Thoracic aorta (tissue), 2 donors: ENCODE results near the gene SRP68. TPM values are rescaled to one million over a fixed set of nuclear protein-coding genes. Genes with fewer than 3 reads are reported as not detected.

ENCODE experiments used
- ATAC-seq: fragments of 150-250 bp; one replicate; pipeline ENCODE4 v1.8.0; 2017; ENCODE audit warnings: low read depth; ENCODE audit not compliant: insufficient number of reproducible peaks, low FRiP score
- DNase-seq: peaks from one replicate; pipeline ENCODE4 v3.0.0-alpha.2; 2020; ENCODE audit warnings: low spot score
- H3K27ac ChIP-seq, 2 donors: fragments of 200-600 bp; sonication (generic); 1 replicate in 1 of 2; 2 replicates in 1 of 2; pipeline ENCODE4 v1.5.1; 2016; ENCODE audit warnings: mild to moderate bottlenecking in 2 of 2, moderate library complexity in 2 of 2
- H3K27me3 ChIP-seq: fragments of 200-600 bp; sonication (generic); replicated peaks from 2 replicates; pipeline ENCODE4 v1.6.0; 2016; ENCODE audit warnings: mild to moderate bottlenecking; ENCODE audit not compliant: insufficient read depth
- H3K36me3 ChIP-seq: fragments of 200-600 bp; sonication (generic); one replicate; pipeline ENCODE4 v1.5.1; 2016
- H3K4me1 ChIP-seq, 2 donors: fragments of 200-600 bp; sonication (generic); 1 replicate in 1 of 2; 2 replicates in 1 of 2; pipeline versions ENCODE4 v1.5.1 to v1.6.0; 2016; ENCODE audit warnings: low read depth in 2 of 2, mild to moderate bottlenecking in 1 of 2; ENCODE audit not compliant: control insufficient read depth in 1 of 2
- H3K4me3 ChIP-seq: fragments of 200-600 bp; sonication (generic); 2 replicates; pipeline ENCODE4 v1.5.1; 2016; ENCODE audit warnings: mild to moderate bottlenecking
- H3K9me3 ChIP-seq: fragments of 200-600 bp; sonication (generic); 2 replicates; pipeline ENCODE4 v1.5.1; 2016
- total RNA-seq, 2 donors: library from RNA; depleted of rRNA; stranded (reverse); fragments of >200 nt; gene quantifications; one replicate each; pipeline versions ENCODE4 v1.1.0 to v1.2.3, GENCODE V29; 2016
- TF ChIP-seq, protein P1 (sequence below): fragments of 200-600 bp; sonication (generic); IDR thresholded peaks from one replicate; pipeline ENCODE4 v1.5.1; 2019; ENCODE audit warnings: antibody characterized with exemption

SRP68 gene
- total RNA-seq, 2 donors from 2014 or later = 19.1 to 39.9 TPM

GRCh38 chr17:76081295-76082210 lies 9.2 kb upstream of the SRP68 start:
- no peaks in the 10 kb centered on the region for H3K27me3 ChIP-seq
- TF ChIP-seq, protein P1, sequence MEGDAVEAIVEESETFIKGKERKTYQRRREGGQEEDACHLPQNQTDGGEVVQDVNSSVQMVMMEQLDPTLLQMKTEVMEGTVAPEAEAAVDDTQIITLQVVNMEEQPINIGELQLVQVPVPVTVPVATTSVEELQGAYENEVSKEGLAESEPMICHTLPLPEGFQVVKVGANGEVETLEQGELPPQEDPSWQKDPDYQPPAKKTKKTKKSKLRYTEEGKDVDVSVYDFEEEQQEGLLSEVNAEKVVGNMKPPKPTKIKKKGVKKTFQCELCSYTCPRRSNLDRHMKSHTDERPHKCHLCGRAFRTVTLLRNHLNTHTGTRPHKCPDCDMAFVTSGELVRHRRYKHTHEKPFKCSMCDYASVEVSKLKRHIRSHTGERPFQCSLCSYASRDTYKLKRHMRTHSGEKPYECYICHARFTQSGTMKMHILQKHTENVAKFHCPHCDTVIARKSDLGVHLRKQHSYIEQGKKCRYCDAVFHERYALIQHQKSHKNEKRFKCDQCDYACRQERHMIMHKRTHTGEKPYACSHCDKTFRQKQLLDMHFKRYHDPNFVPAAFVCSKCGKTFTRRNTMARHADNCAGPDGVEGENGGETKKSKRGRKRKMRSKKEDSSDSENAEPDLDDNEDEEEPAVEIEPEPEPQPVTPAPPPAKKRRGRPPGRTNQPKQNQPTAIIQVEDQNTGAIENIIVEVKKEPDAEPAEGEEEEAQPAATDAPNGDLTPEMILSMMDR = no peak
- peaks cover 0 to 8% of the 10 kb centered on the region in 2 donors for H3K4me1 ChIP-seq
- ATAC-seq (no peak), DNase-seq (no peak)
- H3K9me3 ChIP-seq = no peaks in the 10 kb centered on the region
- H3K27ac ChIP-seq = no peak overlapping the region
- H3K4me3 ChIP-seq = no peak overlapping the region
- H3K36me3 ChIP-seq = peaks cover 18% of the 10 kb centered on the region

DNA sequence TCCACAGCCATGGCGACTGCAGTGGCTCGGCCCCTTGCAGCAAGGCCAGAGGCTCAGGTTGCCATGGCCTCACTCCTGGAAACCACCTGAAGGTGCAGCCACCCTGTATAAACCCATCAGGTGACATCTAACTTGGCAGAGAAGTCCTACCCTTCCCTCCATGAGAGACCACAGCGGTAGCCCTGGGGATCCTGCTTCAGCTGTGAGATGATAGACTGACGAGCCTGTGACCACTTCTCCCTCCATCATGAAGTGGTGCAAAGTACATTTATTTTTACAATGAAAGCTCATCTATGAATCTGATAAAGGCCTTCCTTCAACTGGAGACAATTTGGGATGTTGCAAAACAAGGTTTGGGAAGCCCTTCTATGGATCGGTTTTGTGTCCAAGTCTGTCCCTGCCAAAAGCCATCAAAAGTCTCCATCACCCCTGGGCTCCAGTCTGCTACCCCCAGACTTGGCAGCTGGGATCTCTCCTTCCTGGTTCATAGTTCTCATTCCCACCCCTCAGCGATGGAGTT lies 8.5 kb upstream of the SRP68 start:
- peaks cover 4% of the 10 kb centered on the region for H3K27me3 ChIP-seq
- H3K4me1 ChIP-seq = peaks cover 0 to 15% of the 10 kb centered on the region in 2 donors
- H3K36me3 ChIP-seq = peaks cover 11% of the 10 kb centered on the region
- H3K4me3 ChIP-seq = no peak overlapping the region
- no peak for DNase-seq
- ATAC-seq = no peak
- TF ChIP-seq, protein P1 = no peak
- H3K27ac ChIP-seq = no peak overlapping the region
- H3K9me3 ChIP-seq = no peaks in the 10 kb centered on the region

GRCh38 chr17:76079956-76080767 lies 7.8 kb upstream of the SRP68 start:
- peaks cover 8% of the 10 kb centered on the region for H3K27me3 ChIP-seq
- ATAC-seq = no peak

GRCh38 chr17:76079535-76079955 lies 7.2 kb upstream of the SRP68 start:
- H3K4me1 ChIP-seq = peaks cover 7 to 28% of the 10 kb centered on the region in 2 donors
- H3K27me3 ChIP-seq = peaks cover 8% of the 10 kb centered on the region
- no peak overlapping the region for H3K27ac ChIP-seq
- H3K4me3 ChIP-seq = no peak overlapping the region
- TF ChIP-seq, protein P1 = no peak
- ATAC-seq = no peak
- H3K36me3 ChIP-seq = peaks cover 2% of the 10 kb centered on the region
- DNase-seq = no peak
- no peaks in the 10 kb centered on the region for H3K9me3 ChIP-seq

More at GRCh38 chr17:76079956-76080767, 7.8 kb upstream of the SRP68 start:
- TF ChIP-seq, protein P1 = no peak
- no peaks in the 10 kb centered on the region for H3K9me3 ChIP-seq
- no peak overlapping the region for H3K4me3 ChIP-seq
- peaks cover 6 to 22% of the 10 kb centered on the region in 2 donors for H3K4me1 ChIP-seq
- DNase-seq = no peak
- H3K27ac ChIP-seq = no peak overlapping the region
- peaks cover 8% of the 10 kb centered on the region for H3K36me3 ChIP-seq
